HUES6 (cell line): Measurements from ENCODE around the gene FBXO28.
A peak's percentile ranks its signal among the peaks of the same experiment; 100 is the strongest.
"Not testable (repeated sequence)": the region's sequence is repeated elsewhere in the genome, so short reads cannot be mapped to it uniquely, and the experiment has no call there.

Source experiments
- H3K27ac ChIP-seq: 2 replicates; pipeline ENCODE4 v1.7.0; 2013; ENCODE audit warnings: low read depth, mild to moderate bottlenecking, low read length, inconsistent platforms
- H3K27me3 ChIP-seq: 2 replicates; pipeline ENCODE4 v1.6.1; 2013; ENCODE audit warnings: low read length; ENCODE audit not compliant: control insufficient read depth, insufficient read depth
- H3K36me3 ChIP-seq: 2 replicates; pipeline ENCODE4 v1.6.1; 2013; ENCODE audit warnings: low read length; ENCODE audit not compliant: control insufficient read depth, insufficient read depth
- H3K4me1 ChIP-seq: 2 replicates; pipeline ENCODE4 v1.6.1; 2013; ENCODE audit warnings: low read length; ENCODE audit not compliant: control insufficient read depth, insufficient read depth
- H3K4me3 ChIP-seq: 2 replicates; pipeline ENCODE4 v1.5.1; 2013; ENCODE audit warnings: low read depth, low read length
- H3K9ac ChIP-seq: one replicate; pipeline ENCODE4 v1.6.1; 2013; ENCODE audit warnings: mild to moderate bottlenecking, low read length
- H3K9me3 ChIP-seq: 2 replicates; pipeline ENCODE4 v1.6.1; 2013; ENCODE audit warnings: low read depth, low read length; ENCODE audit not compliant: control insufficient read depth, insufficient read depth

Gene FBXO28

DNA sequence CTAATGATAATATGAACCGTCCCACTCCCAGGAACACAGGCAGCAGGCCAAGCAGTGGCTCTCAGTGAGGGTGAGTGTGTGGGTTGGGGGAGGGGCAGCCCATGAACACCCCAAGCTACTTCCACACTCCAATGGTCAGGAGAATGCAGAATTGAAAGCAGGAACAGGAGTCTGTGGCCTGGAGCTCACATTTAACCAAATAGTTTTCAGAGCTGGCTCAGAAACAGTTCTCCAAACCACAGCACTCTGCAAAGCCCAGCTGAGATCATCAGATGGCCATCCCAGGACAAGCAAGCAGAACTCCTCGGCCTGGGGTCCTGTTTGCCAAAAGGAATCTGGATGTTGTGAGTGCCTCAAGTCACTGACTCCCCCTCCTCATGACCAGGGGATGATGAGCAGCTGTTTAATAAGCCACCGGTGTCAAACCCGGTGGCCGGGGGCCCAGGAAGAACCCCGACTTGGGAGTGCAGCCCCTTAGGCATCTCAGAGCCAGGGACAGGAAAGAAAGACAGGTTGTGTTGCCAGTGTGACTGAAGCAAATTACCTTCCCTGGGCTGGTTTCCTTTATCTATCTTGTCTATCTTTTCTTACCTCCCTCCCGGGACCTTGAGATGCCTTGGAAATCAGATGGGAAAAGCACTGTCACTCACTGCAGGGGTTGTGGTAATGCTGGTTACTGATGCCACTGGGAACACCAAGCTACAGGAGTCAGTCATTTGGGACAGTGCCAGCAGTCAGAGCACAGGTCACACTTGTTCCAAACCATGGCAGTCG lies 89.5 kb downstream of the FBXO28 start:
- H3K9ac ChIP-seq, result no peak overlapping the region
- H3K27ac ChIP-seq, result peak overlapping the region; percentile 75
- no peaks in the 10 kb centered on the region for H3K9me3 ChIP-seq
- H3K4me3 ChIP-seq, result no peak overlapping the region
- H3K27me3 ChIP-seq, result no peaks in the 10 kb centered on the region
- H3K4me1 ChIP-seq, result peaks cover 23% of the 10 kb centered on the region
- H3K36me3 ChIP-seq, result no peaks in the 10 kb centered on the region

GRCh38 chr1:224205438-224205840 lies 91.5 kb downstream of the FBXO28 start:
- Histone ChIP-seq H3K36me3 (no peaks in the 10 kb centered on the region), H3K9ac (no peak overlapping the region), H3K4me3 (no peak overlapping the region), H3K4me1 (peaks cover 23% of the 10 kb centered on the region), H3K27ac (no peak overlapping the region), H3K27me3 (no peaks in the 10 kb centered on the region), H3K9me3 (no peaks in the 10 kb centered on the region)

DNA sequence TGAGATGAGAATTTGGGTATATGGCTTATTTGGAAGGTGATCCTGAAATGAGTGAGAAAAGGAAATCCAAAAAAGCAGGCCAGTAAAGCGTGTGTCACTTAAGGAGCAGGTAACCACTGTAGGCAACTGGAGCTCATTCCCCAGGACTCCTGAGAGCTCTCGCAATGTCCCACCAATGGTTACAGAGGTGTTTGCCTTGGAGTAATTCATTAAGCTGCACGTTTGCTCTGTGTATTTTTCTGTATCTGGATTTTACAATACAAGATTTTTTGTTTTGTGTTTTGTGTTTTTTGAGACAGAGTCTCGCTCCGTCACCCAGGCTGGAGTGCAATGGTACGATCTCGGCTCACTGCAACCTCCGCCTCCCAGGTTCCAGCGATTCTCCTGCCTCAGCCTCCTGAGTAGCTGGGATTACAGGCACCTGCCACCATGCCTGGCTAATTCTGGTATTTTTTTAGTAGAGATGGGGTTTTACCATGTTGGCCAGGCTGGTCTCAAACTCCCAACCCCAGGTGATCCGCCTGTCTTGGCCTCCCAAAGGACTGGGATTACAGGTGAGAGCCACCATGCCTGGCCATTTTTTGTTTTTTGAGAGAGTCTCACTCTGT lies 92.1 kb downstream of the FBXO28 start:
- H3K27ac ChIP-seq, H3K9ac ChIP-seq, H3K36me3 ChIP-seq, H3K27me3 ChIP-seq, H3K4me3 ChIP-seq, H3K9me3 ChIP-seq: not testable (repeated sequence)
- H3K4me1 ChIP-seq, result peaks cover 23% of the 10 kb centered on the region

- no peak overlapping the region for H3K27ac ChIP-seq
- no peak overlapping the region for H3K4me3 ChIP-seq
- no peaks in the 10 kb centered on the region for H3K9me3 ChIP-seq
- H3K4me1 ChIP-seq, result peaks cover 20% of the 10 kb centered on the region
- H3K36me3 ChIP-seq, result no peaks in the 10 kb centered on the region
- H3K27me3 ChIP-seq, result no peaks in the 10 kb centered on the region
- no peak overlapping the region for H3K9ac ChIP-seq
These were observed 97.5 kb downstream of the FBXO28 start for GRCh38 chr1:224211206-224211962.
